NCI-H69 (cell line): ENCODE data around the gene ALCAM.

Experiments
- DNase-seq: peaks from one replicate; lab custom pipeline; 2025; lab: John Stamatoyannopoulos, UW

The ALCAM gene

DNA sequence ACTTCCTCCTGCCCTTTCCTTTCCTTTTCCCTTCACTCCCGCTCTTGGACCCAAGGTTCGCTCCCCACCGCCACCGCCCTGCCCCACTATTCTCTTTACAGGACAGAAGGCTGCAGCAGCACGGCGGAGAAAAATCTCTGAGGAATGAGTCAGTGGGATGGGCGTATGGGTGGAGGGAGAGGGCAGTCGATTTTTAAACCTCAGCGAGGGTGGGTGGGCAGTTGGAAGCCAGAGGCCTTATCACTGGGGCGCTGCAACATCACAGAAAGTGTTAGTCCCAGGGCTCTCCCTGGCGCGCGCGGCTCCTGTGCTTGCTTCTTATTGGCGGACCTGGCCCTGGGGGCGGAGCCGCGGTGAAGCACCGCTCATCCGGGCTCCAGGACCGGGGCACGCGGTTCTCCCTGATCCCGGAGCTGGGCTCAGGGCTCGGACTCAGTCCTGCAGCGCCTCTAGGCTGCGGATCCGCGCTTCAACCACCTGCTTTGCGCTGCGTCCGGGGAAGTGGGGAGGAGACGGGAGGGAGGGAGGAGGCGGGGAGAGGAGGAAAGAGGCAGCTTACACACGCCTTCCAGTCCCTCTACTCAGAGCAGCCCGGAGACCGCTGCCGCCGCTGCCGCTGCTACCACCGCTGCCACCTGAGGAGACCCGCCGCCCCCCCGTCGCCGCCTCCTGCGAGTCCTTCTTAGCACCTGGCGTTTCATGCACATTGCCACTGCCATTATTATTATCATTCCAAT, at the start of gene ALCAM:
TSS of gene ALCAM (plus strand) at position 584 of the 737 bp plus-strand sequence.
- peak; percentile 98 for DNase-seq

- DNase-seq, result no peak
Observed at GRCh38 chr3:105317841-105318240, 48.9 kb upstream of the ALCAM start.

GRCh38 chr3:105322570-105323273, 44.0 kb upstream of the ALCAM start:
- no peak for DNase-seq

DNA sequence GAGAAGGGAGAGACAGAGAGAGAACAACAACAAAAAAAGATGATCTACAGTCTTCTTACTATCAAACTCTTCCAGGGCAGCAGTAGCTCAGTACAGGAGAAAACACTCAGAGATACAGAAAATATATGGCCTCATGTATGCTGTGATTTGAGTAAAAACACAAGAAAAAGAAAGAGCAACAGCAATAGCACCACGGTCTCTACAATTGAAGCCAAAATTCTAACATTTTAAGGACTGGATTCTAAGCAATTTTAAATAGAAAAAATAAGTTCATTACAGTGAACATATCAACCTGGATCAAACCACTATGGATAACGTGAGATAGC, 43.5 kb upstream of the ALCAM start:
- no peak for DNase-seq

DNA sequence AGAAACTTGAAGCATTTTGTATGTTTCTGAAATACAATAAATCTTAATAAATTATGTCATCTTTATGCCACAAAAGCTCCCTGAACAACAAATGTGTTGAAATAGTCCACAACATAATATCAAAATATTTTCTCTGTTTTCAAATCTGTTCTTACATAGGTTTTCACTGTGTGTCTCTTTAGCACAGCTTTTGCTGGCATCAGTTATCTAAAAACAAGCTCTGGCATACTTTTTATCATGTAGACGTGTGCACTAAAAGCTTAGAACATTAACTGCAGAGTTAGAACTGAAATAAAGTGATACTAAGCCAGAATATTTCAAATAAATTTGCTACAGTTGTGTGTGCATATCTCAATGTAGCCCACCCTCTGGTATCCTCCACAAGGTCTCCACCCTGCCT, 41.8 kb upstream of the ALCAM start:
- no peak for DNase-seq

- no peak for DNase-seq
Observed at GRCh38 chr3:105327662-105328337, 38.9 kb upstream of the ALCAM start.

GRCh38 chr3:105328338-105328730, 38.4 kb upstream of the ALCAM start:
- no peak for DNase-seq

DNA sequence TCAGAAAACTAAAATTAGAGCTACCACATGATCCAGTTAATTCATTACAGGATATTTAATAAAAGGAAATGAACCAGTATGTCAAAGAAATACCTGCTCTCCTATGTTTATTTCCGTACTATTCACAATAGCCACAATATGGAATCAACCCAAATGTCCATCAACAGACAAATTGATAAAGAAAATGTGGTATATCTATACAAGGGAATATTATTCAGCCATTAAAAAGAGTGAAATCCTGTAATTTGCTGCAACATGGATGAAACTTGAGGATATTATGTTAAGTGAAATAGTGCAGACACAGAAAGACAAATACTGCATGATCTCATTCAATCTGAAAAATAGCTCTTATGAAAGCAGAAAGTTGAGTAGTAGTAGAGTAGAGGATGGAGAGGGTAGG, 33.7 kb upstream of the ALCAM start:
- DNase-seq, result no peak

GRCh38 chr3:105334138-105334882, 32.4 kb upstream of the ALCAM start:
- no peak for DNase-seq

GRCh38 chr3:105339946-105340345, 26.8 kb upstream of the ALCAM start:
- DNase-seq, result peak; percentile 2

GRCh38 chr3:105343991-105344390, 22.7 kb upstream of the ALCAM start:
- no peak for DNase-seq

DNA sequence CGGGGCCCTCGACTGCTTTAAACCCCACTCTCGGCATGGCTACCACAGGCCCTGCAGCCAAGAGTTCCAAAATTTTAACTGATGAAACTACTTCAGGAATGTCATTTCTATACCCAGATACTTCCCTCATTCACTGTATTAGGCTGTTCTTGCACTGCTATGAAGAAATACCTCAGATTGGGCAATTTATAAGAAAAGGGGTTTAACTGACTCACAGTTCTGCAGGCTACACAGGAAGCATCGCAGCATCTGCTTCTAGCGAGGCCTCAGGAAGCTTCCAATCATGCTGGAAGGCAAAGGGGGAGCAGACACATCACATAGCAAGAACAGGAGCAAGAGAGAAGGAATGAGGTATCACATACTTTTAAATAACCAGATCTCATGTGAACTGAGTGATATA, 21.6 kb upstream of the ALCAM start:
- no peak for DNase-seq

DNA sequence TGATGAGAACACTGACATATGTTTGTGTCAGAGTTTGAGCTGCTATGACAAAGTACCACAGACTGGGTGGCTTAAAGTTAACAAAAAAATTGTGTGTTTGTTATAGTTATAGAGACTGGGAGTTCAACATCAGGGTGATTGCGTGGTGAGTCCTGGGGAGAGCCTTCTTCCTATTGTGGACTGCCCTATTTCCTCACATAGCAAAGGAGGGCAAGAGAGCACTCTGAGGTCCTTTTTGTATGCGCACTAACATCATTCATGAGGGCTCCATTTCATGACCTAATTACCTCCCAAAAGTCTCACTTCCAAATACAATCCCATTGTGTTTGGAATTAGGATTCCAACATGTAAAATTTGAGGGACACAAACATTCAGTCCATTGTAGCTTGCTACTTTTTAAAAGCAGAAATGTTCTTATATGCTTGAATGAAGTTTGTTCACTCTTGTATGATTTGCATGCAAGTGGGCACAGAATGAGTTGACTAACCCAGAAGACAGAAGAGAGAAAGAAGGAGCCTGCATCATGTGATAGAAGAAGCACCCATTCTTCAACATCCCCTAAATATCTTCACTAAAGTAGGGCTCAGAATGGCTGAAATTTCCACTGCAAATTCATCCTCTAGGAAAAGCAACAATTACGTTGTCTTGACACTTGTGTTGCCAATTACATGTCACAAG, 18.9 kb upstream of the ALCAM start:
- no peak for DNase-seq

- no peak for DNase-seq
Observed at GRCh38 chr3:105348307-105348706, 18.4 kb upstream of the ALCAM start.

- DNase-seq, result peak; percentile 70
Observed at GRCh38 chr3:105349684-105350387, 16.9 kb upstream of the ALCAM start.

GRCh38 chr3:105351821-105352220, 14.9 kb upstream of the ALCAM start:
- DNase-seq, result no peak

GRCh38 chr3:105352976-105353375, 13.7 kb upstream of the ALCAM start:
- DNase-seq, result no peak

DNA sequence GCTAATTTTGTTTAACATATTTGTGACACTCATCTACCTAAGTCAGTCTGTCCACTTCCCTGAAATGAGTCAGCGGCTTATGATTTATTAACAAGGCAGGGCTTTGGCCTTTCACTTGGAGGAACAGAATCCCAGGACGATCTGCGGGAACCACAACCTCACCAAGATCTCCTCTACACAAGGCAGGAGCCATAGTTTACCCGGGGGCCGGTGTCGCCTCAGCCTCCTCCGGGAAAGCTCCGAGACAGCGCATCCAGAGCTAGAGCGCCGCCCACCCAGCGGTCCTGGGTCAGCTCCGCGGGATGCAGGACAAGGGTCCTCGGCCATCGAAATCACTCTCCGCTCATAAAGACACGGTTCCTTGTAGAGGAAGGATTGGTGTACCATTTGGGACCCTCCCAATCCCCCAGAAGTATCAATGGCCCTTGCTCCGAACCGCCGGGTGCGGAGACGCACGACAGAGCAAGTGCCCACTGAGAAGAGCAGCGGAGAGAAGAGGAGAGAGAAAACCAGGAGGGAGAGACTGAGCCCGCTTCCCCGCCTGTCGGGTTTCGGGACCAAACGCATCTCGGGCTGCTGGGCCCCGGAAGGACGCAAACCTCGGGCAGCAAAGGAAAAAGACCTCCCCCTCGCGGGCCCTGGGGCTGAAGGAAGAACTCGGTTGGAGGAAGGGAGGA, 13.1 kb upstream of the ALCAM start:
- DNase-seq, result no peak

- DNase-seq, result no peak
Observed at GRCh38 chr3:105354429-105354828, 12.3 kb upstream of the ALCAM start.

GRCh38 chr3:105355408-105356061, 11.2 kb upstream of the ALCAM start:
- peak; percentile 90 for DNase-seq
